Measurements from ENCODE around the gene SLC35B4. TPM values are rescaled to one million over a fixed set of nuclear protein-coding genes. Genes with fewer than 3 reads are reported as not detected.
"Not testable (repeated sequence)": the region's sequence is repeated elsewhere in the genome, so short reads cannot be mapped to it uniquely, and the experiment has no call there.

SLC35B4 gene
- total RNA-seq, 2 donors from 2014 or later = 18.6 to 19.7 TPM

- intact Hi-C loops (cut with DNase I) = no loop called here
- DNase-seq (ENCODE audit: low spot score) = no peak
These were observed 15.7 kb downstream of the SLC35B4 start for GRCh38 chr7:134300988-134301387.

GRCh38 chr7:134298902-134299683 lies 17.6 kb downstream of the SLC35B4 start:
- no peak for DNase-seq (ENCODE audit: low spot score)
- intact Hi-C loops (cut with DNase I) = no loop called here

GRCh38 chr7:134297489-134297888 lies 19.2 kb downstream of the SLC35B4 start:
- DNase-seq (ENCODE audit: low spot score) = no peak

GRCh38 chr7:134295982-134296381 lies 20.7 kb downstream of the SLC35B4 start:
- DNase-seq (ENCODE audit: low spot score); intact Hi-C loops (cut with DNase I): not testable (repeated sequence)

More at GRCh38 chr7:134297489-134297888, 19.2 kb downstream of the SLC35B4 start:
- intact Hi-C loops (cut with DNase I) = no loop called here

- DNase-seq (ENCODE audit: low spot score) = no peak
- intact Hi-C loops (cut with DNase I) = no loop called here
These were observed 23.6 kb downstream of the SLC35B4 start for GRCh38 chr7:134293002-134293740.

GRCh38 chr7:134290286-134290685 lies 26.4 kb downstream of the SLC35B4 start:
- intact Hi-C loops (cut with DNase I) = no loop called here
- DNase-seq (ENCODE audit: low spot score) = no peak

- no peak for DNase-seq (ENCODE audit: low spot score)
- intact Hi-C loops (cut with DNase I) = no loop called here
These were observed 26.9 kb downstream of the SLC35B4 start for GRCh38 chr7:134289841-134290240.

- intact Hi-C loops (cut with DNase I) = no loop called here
- no peak for DNase-seq (ENCODE audit: low spot score)
These were observed 27.3 kb downstream of the SLC35B4 start for GRCh38 chr7:134289423-134289822.

- DNase-seq (ENCODE audit: low spot score) = no peak
- intact Hi-C loops (cut with DNase I) = no loop called here
These were observed 28.6 kb downstream of the SLC35B4 start for GRCh38 chr7:134287916-134288659.

GRCh38 chr7:134284952-134285351 lies 31.8 kb downstream of the SLC35B4 start:
- DNase-seq (ENCODE audit: low spot score) = no peak
- intact Hi-C loops (cut with DNase I) = no loop called here

- intact Hi-C loops (cut with DNase I) = no loop called here
- no peak for DNase-seq (ENCODE audit: low spot score)
These were observed 32.7 kb downstream of the SLC35B4 start for GRCh38 chr7:134284011-134284410.

GRCh38 chr7:134280508-134280907 lies 36.2 kb downstream of the SLC35B4 start:
- DNase-seq (ENCODE audit: low spot score) = no peak
- intact Hi-C loops (cut with DNase I) = no loop called here

- intact Hi-C loops (cut with DNase I) = no loop called here
- DNase-seq (ENCODE audit: low spot score) = no peak
These were observed 36.8 kb downstream of the SLC35B4 start for GRCh38 chr7:134279898-134280297.

GRCh38 chr7:134279336-134279735 lies 37.4 kb downstream of the SLC35B4 start:
- no peak for DNase-seq (ENCODE audit: low spot score)
- intact Hi-C loops (cut with DNase I) = no loop called here

- no peak for DNase-seq (ENCODE audit: low spot score)
- intact Hi-C loops (cut with DNase I) = no loop called here
These were observed 38.1 kb downstream of the SLC35B4 start for GRCh38 chr7:134278502-134279153.

GRCh38 chr7:134276951-134277350 lies 39.8 kb downstream of the SLC35B4 start:
- intact Hi-C loops (cut with DNase I) = no loop called here

GRCh38 chr7:134262322-134262721 lies 54.4 kb downstream of the SLC35B4 start:
- intact Hi-C loops (cut with DNase I) = no loop called here
- no peak for DNase-seq (ENCODE audit: low spot score)

More at GRCh38 chr7:134276951-134277350, 39.8 kb downstream of the SLC35B4 start:
- no peak for DNase-seq (ENCODE audit: low spot score)

GRCh38 chr7:134255814-134256213 lies 60.9 kb downstream of the SLC35B4 start:
- intact Hi-C loops (cut with DNase I) = no loop called here
- no peak for DNase-seq (ENCODE audit: low spot score)

- intact Hi-C loops (cut with DNase I) = no loop called here
These were observed 62.4 kb downstream of the SLC35B4 start for GRCh38 chr7:134254311-134254710.

More at GRCh38 chr7:134254311-134254710, 62.4 kb downstream of the SLC35B4 start:
- DNase-seq (ENCODE audit: low spot score) = no peak

All from posterior vena cava (tissue), 2 donors.